Esophagus muscularis mucosa (tissue), 4 donors: Measurements from ENCODE around the gene ACSF2.

Source experiments
- EP300 ChIP-seq: sonication (generic); formaldehyde crosslinking; IDR thresholded peaks from one replicate; pipeline ENCODE4 v1.6.1; 2017; ENCODE audit warnings: antibody characterized with exemption
- POLR2A ChIP-seq: fragments of 450-650 bp; IDR thresholded peaks from one replicate; pipeline ENCODE4 v1.6.1; 2017; ENCODE audit warnings: antibody characterized with exemption, moderate library complexity, mild to moderate bottlenecking, low read depth
- POLR2AphosphoS5 ChIP-seq, 2 donors: sonication (generic); formaldehyde crosslinking; IDR thresholded peaks; one replicate each; pipeline ENCODE4 v1.6.1; 2017; ENCODE audit warnings: antibody characterized with exemption in 2 of 2
- TF ChIP-seq, protein P1 (sequence below), 3 experiments: fragments of 200-600 bp in 2 of 3; fragments of 450-650 bp in 1 of 3; sonication (generic) in 2 of 3; IDR thresholded peaks; one replicate each; pipeline ENCODE4 v1.5.1; 2017 to 2019; ENCODE audit warnings: antibody characterized with exemption in 3 of 3, mild to moderate bottlenecking in 2 of 3, moderate library complexity in 1 of 3

DNA sequence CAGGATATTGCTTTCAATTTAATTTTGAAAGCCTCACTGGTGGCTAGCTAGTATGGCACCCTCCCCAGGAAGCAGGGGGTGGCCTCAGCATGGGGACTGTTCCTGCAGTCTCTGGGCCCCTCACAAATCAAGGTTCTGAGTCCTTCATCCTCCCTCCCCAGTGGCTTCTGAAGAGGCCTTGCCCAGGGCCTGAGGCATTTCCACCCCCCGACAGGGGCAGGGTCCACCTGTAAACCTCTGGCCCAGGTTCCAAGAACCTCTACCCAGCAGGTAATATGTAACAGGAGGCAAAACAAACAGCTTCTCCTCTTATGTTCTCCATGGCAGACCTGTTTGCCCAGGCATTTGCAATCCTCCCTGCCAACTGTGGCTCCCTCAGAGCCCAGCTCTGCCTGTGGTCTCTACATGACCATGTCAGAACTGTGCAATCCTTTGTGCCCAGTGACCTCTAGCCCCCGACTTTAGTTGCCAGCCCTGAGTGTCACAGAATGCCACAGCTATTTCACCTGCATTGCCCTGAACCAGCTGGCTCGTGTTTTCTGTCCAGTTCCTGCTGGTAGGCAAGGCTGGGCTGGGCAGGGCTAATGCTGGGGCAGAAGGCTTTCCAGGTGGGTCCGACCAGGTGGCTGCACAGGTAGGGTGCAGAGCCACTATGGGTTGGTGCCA, 14.3 kb downstream of the ACSF2 start:
- no peak for TF ChIP-seq POLR2AphosphoS5 (IDR thresholded peaks at IDR 0.05)
- TF ChIP-seq, protein P1, sequence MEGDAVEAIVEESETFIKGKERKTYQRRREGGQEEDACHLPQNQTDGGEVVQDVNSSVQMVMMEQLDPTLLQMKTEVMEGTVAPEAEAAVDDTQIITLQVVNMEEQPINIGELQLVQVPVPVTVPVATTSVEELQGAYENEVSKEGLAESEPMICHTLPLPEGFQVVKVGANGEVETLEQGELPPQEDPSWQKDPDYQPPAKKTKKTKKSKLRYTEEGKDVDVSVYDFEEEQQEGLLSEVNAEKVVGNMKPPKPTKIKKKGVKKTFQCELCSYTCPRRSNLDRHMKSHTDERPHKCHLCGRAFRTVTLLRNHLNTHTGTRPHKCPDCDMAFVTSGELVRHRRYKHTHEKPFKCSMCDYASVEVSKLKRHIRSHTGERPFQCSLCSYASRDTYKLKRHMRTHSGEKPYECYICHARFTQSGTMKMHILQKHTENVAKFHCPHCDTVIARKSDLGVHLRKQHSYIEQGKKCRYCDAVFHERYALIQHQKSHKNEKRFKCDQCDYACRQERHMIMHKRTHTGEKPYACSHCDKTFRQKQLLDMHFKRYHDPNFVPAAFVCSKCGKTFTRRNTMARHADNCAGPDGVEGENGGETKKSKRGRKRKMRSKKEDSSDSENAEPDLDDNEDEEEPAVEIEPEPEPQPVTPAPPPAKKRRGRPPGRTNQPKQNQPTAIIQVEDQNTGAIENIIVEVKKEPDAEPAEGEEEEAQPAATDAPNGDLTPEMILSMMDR (IDR thresholded peaks at IDR 0.05) = no peak
- TF ChIP-seq POLR2A = no peak
- TF ChIP-seq EP300 = no peak
